Mucosa of stomach (tissue), 1 donor: ENCODE data around the gene PEAR1.

Experiments
- H3K27me3 ChIP-seq: one replicate; pipeline ENCODE4 v1.7.0; 2013; ENCODE audit warnings: mild to moderate bottlenecking, low read length; ENCODE audit not compliant: control insufficient read depth, insufficient read depth
- H3K36me3 ChIP-seq: one replicate; pipeline ENCODE4 v1.7.0; 2013; ENCODE audit warnings: low read length; ENCODE audit not compliant: control insufficient read depth, insufficient read depth
- H3K4me1 ChIP-seq: one replicate; pipeline ENCODE4 v1.7.0; 2013; ENCODE audit warnings: mild to moderate bottlenecking, low read length; ENCODE audit not compliant: control insufficient read depth, insufficient read depth
- H3K4me3 ChIP-seq: one replicate; pipeline ENCODE4 v1.7.0; 2013; ENCODE audit warnings: low read length
- H3K9ac ChIP-seq: one replicate; pipeline ENCODE4 v1.7.0; 2013; ENCODE audit warnings: mild to moderate bottlenecking, low read length, moderate library complexity
- H3K9me3 ChIP-seq: one replicate; pipeline ENCODE4 v1.7.0; 2013; ENCODE audit warnings: mild to moderate bottlenecking, low read length, moderate library complexity; ENCODE audit not compliant: control insufficient read depth
- donor health status: Pancreatic carcinoma.

PEAR1 gene

DNA sequence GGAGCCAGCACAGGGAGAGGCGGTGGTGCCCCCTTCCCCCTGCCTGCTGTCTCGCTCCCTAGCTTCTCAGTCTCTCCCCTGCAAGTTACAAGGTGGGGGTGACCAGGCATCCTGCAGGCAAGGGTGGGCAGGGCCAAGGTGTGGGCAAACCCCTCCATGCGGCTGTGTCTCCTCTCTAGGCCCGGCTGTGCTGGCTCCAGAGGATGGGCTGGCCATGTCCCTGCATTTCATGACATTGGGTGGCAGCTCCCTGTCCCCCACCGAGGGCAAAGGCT is 18.2 kb upstream of the PEAR1 start:
- H3K9ac ChIP-seq, result no peak overlapping the region

DNA sequence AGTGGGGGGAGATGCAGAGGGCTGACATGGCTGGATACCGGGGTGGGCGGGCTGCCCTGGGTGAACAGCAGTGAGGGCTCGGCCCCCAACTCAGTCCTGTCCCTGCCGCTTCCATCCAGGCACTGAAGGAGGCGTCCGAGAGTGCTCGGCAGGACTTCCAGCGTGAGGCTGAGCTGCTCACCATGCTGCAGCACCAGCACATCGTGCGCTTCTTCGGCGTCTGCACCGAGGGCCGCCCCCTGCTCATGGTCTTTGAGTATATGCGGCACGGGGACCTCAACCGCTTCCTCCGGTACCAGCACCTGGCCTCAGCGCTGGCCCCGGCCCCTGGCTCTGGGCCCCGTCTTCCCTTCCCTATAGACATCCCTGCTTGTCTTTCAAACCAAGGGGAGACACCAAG is 17.2 kb upstream of the PEAR1 start:
- Histone ChIP-seq H3K9ac (no peak overlapping the region), H3K9me3 (no peaks in the 10 kb centered on the region), H3K36me3 (no peaks in the 10 kb centered on the region), H3K4me1 (no peaks in the 10 kb centered on the region), H3K27me3 (peaks cover 49% of the 10 kb centered on the region), H3K4me3 (no peak overlapping the region)

More for the DNA sequence above, 18.2 kb upstream of the PEAR1 start:
- peaks cover 41% of the 10 kb centered on the region for H3K27me3 ChIP-seq
- no peaks in the 10 kb centered on the region for H3K36me3 ChIP-seq
- H3K4me3 ChIP-seq, result no peak overlapping the region
- H3K9me3 ChIP-seq, result no peaks in the 10 kb centered on the region
- H3K4me1 ChIP-seq, result no peaks in the 10 kb centered on the region

DNA sequence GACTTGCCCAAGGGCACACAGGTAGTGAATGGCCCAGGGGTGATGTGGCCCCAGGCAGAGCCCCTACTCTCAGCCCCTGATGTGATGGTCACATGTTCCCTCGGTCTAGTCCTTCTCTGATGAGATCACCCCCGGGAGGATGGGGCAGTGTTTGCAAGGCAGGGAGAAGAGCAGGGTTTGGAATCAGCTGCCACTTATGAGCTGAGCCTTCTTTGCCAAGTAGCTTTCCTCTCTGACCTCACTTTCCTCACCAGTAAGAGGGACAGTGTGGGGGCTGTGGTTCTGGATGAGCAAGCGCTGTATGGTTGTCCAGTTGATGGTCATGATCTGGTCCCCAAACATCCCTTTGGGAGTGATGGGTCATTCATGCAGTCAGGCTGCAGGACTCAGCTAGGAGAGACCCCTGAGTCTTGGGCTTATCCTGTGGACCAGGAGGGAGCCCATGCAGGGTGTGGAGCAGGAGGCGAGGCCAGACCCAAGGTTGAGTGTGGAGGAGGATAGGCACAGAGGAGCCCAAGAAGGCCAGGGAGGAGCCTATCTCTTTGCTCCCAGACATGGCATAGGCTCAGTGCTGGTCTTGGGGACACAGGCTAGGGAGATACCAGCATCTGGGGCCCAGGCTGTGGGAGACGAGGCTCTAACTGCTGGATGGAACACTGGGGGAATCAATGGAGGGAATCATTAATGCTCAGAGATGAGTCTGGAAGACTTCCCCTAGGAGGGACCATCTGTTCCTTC is 15.9 kb upstream of the PEAR1 start:
- Histone ChIP-seq H3K4me3 (no peak overlapping the region), H3K9ac (no peak overlapping the region), H3K36me3 (no peaks in the 10 kb centered on the region), H3K27me3 (peaks cover 60% of the 10 kb centered on the region), H3K4me1 (no peaks in the 10 kb centered on the region), H3K9me3 (no peaks in the 10 kb centered on the region)

DNA sequence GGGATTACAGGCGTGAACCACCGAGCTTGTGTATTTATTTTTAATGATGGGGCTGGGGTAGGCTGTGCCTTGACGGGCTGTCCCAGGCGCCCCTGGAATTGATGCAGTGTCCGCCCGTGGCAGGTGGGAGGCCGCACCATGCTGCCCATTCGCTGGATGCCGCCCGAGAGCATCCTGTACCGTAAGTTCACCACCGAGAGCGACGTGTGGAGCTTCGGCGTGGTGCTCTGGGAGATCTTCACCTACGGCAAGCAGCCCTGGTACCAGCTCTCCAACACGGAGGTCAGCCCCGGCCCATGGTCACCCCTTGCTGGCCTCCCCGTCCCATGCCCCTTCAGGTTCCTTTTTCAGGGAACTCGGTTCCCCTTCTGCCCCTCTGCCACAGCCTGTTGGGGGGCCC is 13.6 kb upstream of the PEAR1 start:
- Histone ChIP-seq H3K9ac (no peak overlapping the region), H3K9me3 (no peaks in the 10 kb centered on the region), H3K4me1 (no peaks in the 10 kb centered on the region)

DNA sequence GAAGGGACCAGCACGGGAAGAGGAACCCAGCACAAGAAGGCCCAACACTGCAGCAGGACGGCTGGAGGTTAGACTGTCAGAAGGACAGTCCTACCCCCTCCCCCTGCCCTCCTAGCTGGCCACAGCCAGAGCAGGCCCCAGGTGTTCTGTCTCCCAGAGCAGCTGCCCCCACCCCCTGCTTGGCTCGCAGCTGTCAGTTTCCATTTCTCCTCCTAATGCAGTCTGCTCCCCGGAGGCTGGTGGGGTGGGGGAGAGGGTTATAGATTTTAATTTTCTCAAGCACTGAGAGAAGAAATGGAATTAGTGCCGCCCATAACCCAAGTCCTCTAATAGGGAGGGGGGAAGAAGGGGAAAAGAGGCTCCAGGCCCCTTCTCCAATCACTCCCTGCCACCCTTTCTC is 13.0 kb upstream of the PEAR1 start:
- Histone ChIP-seq H3K27me3 (peaks cover 68% of the 10 kb centered on the region), H3K9me3 (no peaks in the 10 kb centered on the region), H3K36me3 (no peaks in the 10 kb centered on the region), H3K9ac (no peak overlapping the region), H3K4me1 (no peaks in the 10 kb centered on the region), H3K4me3 (no peak overlapping the region)

More for the DNA sequence above, 13.6 kb upstream of the PEAR1 start:
- H3K27me3 ChIP-seq, result peaks cover 68% of the 10 kb centered on the region
- H3K4me3 ChIP-seq, result no peak overlapping the region
- no peaks in the 10 kb centered on the region for H3K36me3 ChIP-seq

DNA sequence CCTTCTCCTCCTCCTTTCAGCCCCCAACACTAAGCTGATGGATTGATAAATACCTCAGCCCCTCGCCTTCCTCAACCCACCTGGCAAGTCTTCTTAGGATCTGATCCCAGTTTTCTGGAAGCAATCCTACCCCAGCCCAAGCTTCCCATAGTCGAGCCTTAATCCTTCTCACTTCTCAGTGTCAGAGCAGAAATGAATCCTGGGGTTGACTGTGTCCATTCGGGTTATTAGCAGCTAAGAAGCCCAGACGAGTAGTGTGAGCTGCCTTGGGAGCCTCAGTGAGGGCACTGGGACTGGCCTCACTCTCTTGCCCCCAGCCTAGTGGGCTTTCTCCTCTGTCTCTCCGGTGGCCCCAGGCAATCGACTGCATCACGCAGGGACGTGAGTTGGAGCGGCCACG is 12.4 kb upstream of the PEAR1 start:
- no peaks in the 10 kb centered on the region for H3K9me3 ChIP-seq
- H3K4me3 ChIP-seq, result no peak overlapping the region
- no peak overlapping the region for H3K9ac ChIP-seq
- peaks cover 66% of the 10 kb centered on the region for H3K27me3 ChIP-seq
- H3K4me1 ChIP-seq, result no peaks in the 10 kb centered on the region
- no peaks in the 10 kb centered on the region for H3K36me3 ChIP-seq

DNA sequence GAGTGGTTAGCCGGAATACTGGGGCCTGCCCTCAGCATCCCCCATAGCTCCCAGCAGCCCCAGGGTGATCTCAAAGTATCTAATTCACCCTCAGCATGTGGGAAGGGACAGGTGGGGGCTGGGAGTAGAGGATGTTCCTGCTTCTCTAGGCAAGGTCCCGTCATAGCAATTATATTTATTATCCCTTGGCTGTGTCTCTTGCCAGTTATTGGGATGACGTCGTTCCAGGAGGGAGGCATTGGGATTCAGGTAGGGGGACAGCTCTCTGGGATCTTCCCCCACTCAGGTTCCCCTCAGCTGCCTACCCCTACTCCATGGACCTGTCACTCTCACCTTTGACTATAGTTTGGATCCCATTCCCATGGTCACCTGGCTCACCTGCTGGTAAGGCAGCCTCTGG is 11.9 kb upstream of the PEAR1 start:
- Histone ChIP-seq H3K4me1 (no peaks in the 10 kb centered on the region), H3K36me3 (no peaks in the 10 kb centered on the region), H3K4me3 (no peak overlapping the region), H3K27me3 (peaks cover 65% of the 10 kb centered on the region), H3K9me3 (no peaks in the 10 kb centered on the region), H3K9ac (no peak overlapping the region)

DNA sequence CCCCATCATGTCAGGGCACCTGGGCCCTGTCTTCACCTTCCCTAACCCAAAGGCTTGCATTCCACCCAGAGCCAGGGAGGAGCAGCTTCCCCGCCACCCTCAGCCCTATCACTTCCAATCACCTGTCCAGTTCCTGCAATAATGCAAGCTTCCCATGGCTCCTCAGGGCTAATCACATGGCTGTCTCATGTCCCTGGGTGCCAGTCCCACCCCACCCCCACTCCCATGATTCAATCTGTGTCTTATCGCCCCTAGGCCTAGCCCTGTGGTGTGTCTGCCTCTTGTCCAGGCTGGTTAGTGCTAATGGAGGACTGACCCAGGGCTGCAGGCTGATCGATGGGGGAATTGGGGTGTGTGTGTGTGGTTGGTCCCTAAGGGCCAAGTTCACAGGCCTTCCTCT is 11.0 kb upstream of the PEAR1 start:
- no peak overlapping the region for H3K4me3 ChIP-seq

DNA sequence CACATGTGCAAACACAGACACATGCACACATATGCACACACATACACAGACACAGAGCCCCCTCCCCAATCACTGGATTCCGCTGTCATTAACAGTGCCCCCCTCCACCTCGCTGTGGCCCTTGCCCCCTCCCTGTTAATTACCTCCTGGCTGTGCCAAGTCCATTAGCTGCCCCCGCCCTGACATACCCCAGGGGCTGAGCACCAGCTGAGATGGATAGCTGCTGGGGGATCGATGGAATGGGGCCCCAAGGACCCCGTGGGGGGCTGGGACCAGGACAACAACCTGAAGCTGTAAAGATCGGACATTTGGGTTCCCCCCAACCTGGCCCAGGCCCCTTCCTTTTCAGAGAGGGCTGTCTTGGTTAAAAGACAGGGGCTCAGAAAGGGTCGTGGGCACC is 9.6 kb upstream of the PEAR1 start:
- H3K4me1 ChIP-seq, result no peaks in the 10 kb centered on the region
- H3K9ac ChIP-seq, result no peak overlapping the region
- H3K9me3 ChIP-seq, result no peaks in the 10 kb centered on the region
- peaks cover 70% of the 10 kb centered on the region for H3K27me3 ChIP-seq
- no peaks in the 10 kb centered on the region for H3K36me3 ChIP-seq
- H3K4me3 ChIP-seq, result no peak overlapping the region

More for the DNA sequence above, 11.0 kb upstream of the PEAR1 start:
- Histone ChIP-seq H3K27me3 (peaks cover 65% of the 10 kb centered on the region), H3K9me3 (no peaks in the 10 kb centered on the region), H3K36me3 (no peaks in the 10 kb centered on the region), H3K9ac (no peak overlapping the region), H3K4me1 (no peaks in the 10 kb centered on the region)

DNA sequence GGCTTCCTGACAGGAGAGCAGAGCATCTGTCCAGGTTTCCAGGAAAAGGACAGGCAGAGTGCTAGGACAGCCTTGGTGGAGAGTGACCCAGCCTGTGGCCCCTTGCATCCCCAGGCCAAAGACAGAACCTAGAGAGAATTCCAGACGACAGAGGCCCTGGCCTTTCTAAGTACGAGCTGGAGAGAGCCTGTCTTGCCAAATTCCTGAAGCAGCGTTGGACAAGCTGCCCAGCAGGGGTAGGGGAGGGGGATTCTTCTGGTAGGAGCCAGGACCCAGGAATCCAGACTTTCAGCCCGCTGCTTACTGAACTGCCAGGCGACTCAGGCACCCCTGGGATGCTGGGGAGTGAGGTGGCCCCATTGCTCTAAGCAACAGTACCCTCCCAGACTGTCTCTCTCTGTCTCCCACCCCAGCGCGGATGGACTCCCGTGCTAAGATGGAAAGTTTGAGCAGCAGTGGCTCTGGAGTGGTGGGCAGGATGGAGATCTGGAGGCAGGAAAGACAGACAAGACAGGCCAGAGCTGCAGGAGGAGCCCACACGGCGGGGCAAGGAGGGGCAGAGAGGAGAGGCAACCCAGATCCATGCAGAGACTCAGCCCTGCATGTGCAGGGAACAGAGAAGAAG is 8.8 kb upstream of the PEAR1 start:
- H3K36me3 ChIP-seq, result no peaks in the 10 kb centered on the region
- H3K4me3 ChIP-seq, result no peak overlapping the region
- no peak overlapping the region for H3K9ac ChIP-seq
- no peaks in the 10 kb centered on the region for H3K9me3 ChIP-seq
- H3K4me1 ChIP-seq, result no peaks in the 10 kb centered on the region
- peaks cover 71% of the 10 kb centered on the region for H3K27me3 ChIP-seq

DNA sequence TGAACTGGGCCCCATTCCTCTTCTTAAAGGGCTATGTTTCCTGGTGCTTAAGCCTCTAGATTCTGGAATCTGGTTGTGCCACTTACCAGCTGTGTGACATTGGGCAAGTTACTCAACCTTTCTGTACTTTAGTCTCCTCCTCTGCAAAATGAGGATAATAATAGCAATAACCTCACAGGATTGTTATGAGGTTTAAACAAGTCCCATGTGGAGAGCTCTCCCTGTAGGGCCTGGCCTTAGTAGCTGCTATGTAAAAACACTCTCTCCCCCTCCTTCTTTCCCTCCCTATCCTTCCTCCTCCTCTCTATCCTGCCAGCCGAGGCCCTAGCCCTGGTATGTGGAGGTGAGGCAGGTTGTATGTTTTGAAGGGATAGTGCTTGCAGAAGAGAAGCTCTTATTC is 8.2 kb upstream of the PEAR1 start:
- peaks cover 66% of the 10 kb centered on the region for H3K27me3 ChIP-seq
- H3K36me3 ChIP-seq, result no peaks in the 10 kb centered on the region
- no peaks in the 10 kb centered on the region for H3K4me1 ChIP-seq
- H3K9ac ChIP-seq, result no peak overlapping the region
- H3K9me3 ChIP-seq, result no peaks in the 10 kb centered on the region
- H3K4me3 ChIP-seq, result no peak overlapping the region

DNA sequence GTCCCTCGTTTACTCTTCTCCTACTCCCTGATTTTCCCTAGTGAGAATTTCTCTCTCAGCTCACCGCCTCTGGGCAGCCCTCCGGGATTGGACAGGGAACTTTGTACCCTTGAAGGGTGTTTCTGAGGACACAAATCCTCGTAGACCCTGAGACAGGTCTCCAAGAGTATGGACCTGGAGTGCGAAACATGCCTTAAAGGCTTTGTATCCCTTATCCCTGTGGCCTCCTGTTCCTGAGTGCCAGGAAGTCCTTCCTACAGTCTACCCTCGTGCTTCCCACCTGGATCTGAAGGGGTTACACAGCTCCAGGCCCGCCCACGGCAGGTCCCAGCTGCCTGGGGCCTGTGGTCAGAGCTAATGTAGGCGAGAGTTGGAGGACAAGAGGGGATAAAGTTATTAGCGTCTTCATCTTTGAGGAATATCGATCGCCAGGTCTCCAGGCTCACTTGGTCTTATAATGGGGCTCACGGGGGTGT is 7.6 kb upstream of the PEAR1 start:
- H3K4me3 ChIP-seq, result no peak overlapping the region
- H3K36me3 ChIP-seq, result no peaks in the 10 kb centered on the region
- no peak overlapping the region for H3K9ac ChIP-seq
- no peaks in the 10 kb centered on the region for H3K4me1 ChIP-seq
- H3K9me3 ChIP-seq, result no peaks in the 10 kb centered on the region
- H3K27me3 ChIP-seq, result peaks cover 62% of the 10 kb centered on the region
